ENCODE results near the gene MYO1G.
"Not testable (repeated sequence)": the region's sequence is repeated elsewhere in the genome, so short reads cannot be mapped to it uniquely, and the experiment has no call there.

DNA sequence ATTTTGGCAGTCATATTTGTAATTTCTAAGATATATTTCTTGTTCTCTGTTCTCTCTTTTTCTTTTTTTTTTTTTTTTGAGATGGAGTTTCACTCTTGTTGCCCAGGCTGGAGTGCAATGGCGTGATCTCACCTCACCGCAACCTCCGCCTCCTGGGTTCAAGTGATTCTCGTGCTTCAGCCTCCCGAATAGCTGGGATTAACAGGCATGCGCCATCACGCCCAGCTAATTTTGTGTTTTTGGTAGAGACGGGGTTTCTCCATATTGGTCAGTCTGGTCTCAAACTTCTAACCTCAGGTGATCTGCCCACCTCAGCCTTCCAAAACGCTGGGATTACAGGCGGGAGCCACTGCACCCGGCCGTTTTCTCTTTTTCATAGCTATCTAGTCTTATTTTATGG is 46.7 kb upstream of the MYO1G start:
- not testable (repeated sequence) for TF ChIP-seq CTCF, POLR2A (IDR thresholded peaks at IDR 0.05)

All from adrenal gland (tissue), 5 donors.